ENCODE data around the gene ARFIP2.
"Not testable (repeated sequence)": the region's sequence is repeated elsewhere in the genome, so short reads cannot be mapped to it uniquely, and the experiment has no call there.

The ARFIP2 gene

DNA sequence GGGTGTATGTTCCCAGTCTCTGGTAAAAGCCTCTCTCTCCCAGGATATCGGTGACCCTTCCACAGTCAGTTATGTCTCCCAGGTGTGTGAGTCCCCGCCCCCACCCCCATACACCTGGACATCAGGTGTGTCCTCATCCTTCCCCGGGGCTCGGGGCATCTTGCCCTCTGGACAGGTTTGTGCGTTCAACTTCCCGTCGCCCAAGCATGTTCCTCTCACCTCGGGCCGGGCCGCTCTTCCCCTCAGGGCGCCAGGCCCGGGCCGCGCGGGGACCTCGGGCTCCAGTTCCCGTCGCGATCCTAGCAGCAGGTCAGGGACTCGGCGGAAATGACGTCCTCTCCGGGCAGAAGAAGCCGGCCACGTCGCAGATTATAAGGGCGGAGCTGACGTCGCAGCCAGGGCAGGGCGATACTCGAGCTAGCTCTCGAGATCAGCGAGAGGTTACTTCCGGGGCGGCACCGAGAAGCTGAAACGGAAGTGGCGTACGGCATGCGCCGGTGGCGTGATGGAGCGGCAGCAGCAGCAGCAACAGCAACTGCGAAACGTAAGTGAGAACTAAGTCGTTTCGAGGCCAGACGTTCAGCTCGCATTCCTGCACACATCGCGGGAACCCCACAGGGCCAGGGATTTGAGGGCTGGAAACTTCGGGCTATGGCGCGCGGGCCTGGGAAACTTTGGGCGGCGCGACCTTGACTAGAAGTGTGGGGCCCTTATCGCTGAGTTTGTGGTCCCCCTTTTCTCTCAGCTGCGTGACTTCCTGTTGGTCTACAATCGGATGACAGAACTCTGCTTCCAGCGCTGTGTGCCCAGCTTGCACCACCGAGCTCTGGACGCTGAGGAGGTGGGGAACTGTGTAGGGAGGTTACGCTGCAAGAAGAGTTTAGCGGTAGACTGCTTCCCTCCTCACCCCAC lies at the start of gene ARFIP2, which contains the start of gene TIMM10B:
ARFIP2 (minus strand) TSS at position 320 of the 912 bp plus-strand sequence. CDS start 910 bp downstream, outside the sequence.
TIMM10B (plus strand) TSS at position 490 of the 912 bp plus-strand sequence; CDS start at position 506, 16 bp downstream.
- DNase-seq: peak; percentile 98 to 100 (median 99)

GRCh38 chr11:6530848-6531247 lies 49.7 kb upstream of the ARFIP2 start:
- no peak for DNase-seq

GRCh38 chr11:6529266-6529665 lies 48.1 kb upstream of the ARFIP2 start:
- DNase-seq: no peak

DNA sequence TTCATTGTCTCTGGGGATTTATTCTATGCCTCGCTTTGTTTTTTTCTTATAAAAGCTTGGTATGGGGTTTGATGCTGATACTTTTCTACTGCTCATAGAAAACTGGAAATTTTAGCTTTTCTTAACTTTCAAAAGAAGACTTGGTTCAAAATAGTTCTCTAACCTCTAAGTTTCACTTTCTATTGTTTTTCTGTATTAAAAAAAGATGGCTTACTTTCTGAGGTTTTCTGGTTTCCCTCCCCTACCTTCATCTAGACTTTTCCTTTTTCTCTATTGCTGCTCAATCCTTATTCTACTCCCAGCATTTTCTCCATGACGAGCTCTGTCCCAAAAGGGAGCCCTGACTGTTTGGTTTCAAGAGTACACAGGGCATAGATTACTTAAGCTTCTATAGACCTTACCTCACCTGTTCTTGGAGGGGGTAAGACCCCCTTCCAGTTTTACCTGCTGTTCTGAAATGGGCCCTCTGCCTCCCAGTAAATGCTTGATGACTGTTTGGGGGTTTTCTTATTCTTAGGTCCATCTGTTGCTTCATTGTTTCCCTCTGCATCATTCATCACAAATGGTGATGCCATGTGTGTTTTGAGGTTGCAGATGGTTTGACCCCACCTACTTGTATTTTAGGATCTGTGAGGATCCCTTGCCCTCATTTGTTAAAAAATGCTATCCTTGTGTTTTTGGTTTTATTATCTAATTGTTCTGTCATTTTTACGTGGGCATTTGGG lies 45.4 kb upstream of the ARFIP2 start:
- no peak for DNase-seq

DNA sequence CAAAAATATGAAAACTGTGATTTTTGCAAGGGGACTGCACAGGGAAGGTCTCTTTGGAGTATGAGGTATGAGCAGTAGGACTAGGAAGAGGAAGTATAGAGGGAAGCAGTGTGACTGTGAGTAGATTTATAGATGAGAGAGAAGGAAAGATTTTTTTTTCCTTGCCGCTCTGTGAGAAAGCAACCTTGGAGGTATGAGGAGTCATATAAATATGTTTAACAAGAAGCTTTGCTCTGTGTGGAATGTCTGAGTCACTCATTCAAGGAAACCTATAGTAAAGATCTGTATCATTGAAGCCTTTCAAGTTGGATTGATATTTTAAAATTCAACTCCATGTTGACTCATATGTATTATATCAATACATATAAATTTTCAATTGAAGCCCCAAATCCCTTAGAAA lies 42.1 kb upstream of the ARFIP2 start:
- DNase-seq: peak in 1 of 3 donors; percentile 7

DNA sequence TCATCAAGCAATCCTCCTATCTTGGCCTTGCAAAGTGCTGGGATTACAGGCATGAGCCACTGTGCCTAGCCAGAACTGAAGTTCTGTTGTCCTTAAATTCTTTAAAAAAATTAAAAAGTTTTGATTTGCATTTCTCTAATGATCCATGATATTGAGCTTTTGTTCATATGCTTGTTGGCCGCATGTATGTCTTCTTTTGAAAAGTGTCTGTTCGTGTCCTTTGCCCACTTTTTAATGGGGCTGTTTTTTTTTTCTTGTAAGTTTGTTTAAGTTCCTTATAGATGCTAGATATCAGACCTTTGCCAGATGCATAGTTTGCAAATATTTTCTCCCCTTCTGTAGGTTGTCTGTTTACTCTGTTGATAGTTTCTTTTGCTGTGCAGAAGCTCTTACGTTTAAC lies 40.8 kb upstream of the ARFIP2 start:
- DNase-seq: not testable (repeated sequence)

DNA sequence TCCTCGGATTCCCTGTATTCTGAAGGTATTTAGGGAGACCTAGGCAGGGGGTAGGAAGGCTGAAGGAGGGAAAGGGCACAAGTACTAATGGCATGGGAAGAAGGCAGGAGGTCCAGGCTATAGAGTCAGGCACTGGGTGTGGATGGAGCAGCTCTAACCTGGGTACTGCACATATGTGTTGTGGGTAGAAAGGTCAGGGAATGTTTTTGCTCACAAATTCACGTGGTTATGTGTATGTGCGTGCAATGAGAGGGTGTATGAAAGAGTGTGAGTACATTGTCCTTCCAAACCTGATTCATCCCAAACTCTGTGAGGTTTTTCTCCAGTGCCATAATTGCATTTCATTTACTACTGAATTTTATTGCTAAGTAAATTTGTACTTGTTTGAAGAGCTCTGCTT lies 39.1 kb upstream of the ARFIP2 start:
- no peak for DNase-seq

GRCh38 chr11:6516865-6517264 lies 35.7 kb upstream of the ARFIP2 start:
- DNase-seq: no peak

GRCh38 chr11:6505577-6506240 lies 24.6 kb upstream of the ARFIP2 start:
- DNase-seq: peak; percentile 62 to 76 (median 74)

DNA sequence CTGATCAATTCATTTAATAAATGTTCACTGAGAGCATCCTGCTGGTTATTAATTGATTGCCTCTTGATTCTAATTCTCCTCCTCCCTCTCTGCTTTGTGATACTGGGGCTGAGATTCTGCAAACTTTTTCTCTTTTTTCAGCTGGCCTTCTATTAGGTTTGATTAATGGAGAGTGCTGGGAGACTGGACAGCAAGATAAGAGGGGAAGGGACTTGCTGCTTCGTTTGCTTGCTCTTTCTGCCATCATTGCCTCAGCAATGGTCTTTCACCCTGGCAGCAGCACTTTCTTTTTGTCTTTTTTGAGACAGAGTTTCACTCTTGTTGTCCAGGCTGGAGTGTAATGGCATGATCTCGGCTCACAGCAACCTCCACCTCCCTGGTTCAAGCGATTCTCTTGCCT lies 23.0 kb upstream of the ARFIP2 start:
- no peak for DNase-seq

GRCh38 chr11:6502382-6502781 lies 21.3 kb upstream of the ARFIP2 start:
- DNase-seq: no peak

DNA sequence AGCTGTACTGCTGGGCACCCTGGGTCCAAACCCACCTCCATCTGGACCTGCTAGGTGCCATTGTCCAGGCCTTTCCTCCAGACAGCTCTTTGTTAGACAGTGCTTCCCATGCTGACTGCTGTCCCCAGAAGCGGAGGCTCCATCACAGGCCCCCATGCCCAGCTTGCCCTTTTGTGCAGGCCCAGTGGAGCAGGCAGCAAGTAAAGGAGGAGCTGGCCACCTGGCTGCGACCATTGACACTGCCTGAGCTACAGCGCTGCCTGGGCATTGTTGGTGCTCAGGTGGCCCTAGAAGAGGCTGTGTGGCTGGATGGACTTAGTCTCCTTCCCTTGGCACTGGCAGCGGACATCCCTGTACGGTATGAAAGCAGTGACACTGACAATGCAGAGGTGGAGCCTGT lies 17.4 kb upstream of the ARFIP2 start:
- DNase-seq: no peak

DNA sequence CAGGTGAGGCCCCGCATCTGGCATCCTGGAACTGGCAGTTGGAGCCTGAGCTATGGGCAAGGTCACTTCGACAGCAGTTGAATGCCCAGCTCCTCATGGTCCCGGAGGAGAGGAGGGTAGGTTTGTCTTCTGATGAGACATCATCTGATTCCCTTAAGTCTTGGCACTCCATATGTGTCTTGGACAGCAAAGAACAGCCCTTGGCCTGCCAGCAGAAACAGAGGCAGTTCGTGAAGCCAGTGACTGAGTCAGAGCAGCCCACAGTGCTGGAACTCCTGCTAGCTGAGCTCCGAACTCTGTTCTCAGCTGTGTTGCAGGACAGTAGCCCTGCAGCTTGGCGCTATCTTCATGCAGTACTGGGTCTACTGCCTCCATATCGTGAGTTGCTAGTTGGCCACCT lies 17.0 kb upstream of the ARFIP2 start:
- no peak for DNase-seq

DNA sequence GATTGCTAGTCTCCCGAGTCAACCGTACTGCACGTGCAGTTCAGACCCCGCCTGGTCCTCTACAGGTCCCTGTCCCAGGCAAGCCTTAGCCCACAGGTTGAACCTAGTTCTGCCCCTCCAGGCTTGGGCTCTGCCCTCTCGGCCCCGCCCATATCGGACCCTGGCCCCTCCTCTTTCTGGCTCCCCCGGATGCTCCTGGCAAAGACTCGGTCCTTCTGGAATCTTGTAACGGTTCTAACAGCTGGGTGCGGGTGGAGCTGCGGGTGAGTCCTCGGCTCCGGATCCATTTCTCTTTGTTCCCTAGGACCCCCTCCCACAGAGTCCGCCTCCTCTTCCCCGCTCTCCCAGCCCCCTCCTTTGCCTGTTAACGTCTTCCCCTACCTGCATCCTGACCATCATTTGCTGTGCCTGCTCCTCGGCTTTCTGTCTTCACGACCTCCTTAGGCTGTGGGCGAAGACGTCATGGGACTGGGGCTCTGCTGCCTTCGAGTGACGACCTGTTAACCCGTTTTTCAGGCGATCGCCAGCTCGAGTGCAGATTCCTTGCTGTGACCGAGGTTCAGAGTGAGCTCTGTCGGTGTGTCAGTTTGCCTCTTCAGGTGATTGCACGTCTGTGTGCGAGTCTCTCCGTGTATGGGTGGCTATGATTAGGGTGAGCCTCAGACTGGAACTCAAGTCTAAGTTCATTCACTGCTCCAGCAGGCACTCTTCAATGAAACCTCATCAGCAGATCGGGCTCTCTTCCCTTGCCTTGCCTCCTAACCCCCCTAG lies 16.1 kb upstream of the ARFIP2 start, which contains the start of gene DNHD1:
DNHD1 (plus strand) TSS at position 212 of the 771 bp plus-strand sequence. CDS start 936 bp downstream, outside the sequence.
- no peak for DNase-seq

GRCh38 chr11:6489306-6489705 lies 8.2 kb upstream of the ARFIP2 start:
- no peak for DNase-seq

DNA sequence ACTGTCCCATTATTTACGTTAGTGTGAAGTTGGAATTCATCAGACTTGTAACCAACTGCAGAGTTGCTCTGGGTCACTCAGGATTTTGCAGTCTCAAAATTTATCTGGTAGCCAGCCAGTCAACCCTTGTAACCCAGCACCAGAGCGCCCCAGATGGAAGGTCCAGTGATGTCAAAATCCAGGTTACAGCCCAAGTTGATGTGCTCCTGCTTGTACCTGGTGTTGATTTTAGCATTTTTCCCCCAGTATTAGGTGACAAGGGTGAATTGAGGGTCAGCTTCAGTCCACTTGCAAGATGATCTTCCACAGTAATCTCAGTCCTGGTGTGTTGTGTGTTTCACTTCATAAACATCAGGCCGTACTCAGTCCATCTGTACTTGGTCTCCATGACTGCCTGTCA lies 7.7 kb upstream of the ARFIP2 start:
- no peak for DNase-seq

GRCh38 chr11:6488342-6488741 lies 7.2 kb upstream of the ARFIP2 start:
- no peak for DNase-seq

DNA sequence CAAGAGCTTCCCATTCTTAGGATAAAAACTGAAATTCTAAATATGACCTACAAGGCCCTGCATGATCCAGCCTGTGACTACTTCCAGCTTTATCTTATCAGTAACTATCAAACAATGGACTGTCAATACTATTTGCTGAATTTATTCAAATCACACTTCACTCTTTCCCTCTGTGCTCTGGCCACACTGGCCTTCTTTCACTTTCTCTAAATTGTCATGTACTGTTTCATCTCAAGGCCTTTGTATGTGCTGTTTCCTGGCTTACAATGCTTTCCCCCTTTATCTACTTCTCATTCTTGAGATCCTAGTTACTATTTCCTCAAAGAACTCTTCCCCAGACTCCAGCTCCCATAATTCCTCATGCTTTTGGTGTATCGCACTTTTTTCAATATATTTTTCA lies 5.8 kb upstream of the ARFIP2 start:
- DNase-seq: no peak

GRCh38 chr11:6486256-6486655 lies 5.1 kb upstream of the ARFIP2 start:
- no peak for DNase-seq

GRCh38 chr11:6485661-6486060 lies 4.5 kb upstream of the ARFIP2 start:
- no peak for DNase-seq

- DNase-seq: no peak
These were observed 1.9 kb upstream of the ARFIP2 start for GRCh38 chr11:6483015-6483414.

GRCh38 chr11:6482441-6482840 lies 1.3 kb upstream of the ARFIP2 start:
- peak; percentile 57 to 88 (median 76) for DNase-seq

Data from suppressor macrophage treated with lipopolysaccharide for 1 hour (primary cell).